LNCaP clone FGC (cell line): Measurements from ENCODE around the gene ANKRD53.
A peak's percentile ranks its signal among the peaks of the same experiment; 100 is the strongest.

Source experiments
- DNase-seq: peaks from one replicate; pipeline ENCODE4 v3.0.0-alpha.2; 2011; ENCODE audit warnings: low read depth
- H3K4me3 ChIP-seq: 2 replicates; pipeline ENCODE4 v1.5.1; 2011; ENCODE audit warnings: mild to moderate bottlenecking, low read depth, low read length, control low read depth
- CTCF ChIP-seq: IDR thresholded peaks from 2 replicates; pipeline ENCODE4 v1.5.1; 2012; ENCODE audit warnings: mild to moderate bottlenecking; ENCODE audit not compliant: control insufficient read depth, insufficient read depth; ENCODE audit errors: extremely low read depth

ANKRD53 gene

GRCh38 chr2:71023553-71024243 lies 45.3 kb downstream of the ANKRD53 start:
- H3K4me3 ChIP-seq, result 0 out of 2 replicates have a peak overlapping the region, but pooled peaks have one; percentile 15
- peak; percentile 46 for DNase-seq
- peak; percentile 36; the same call in 1 of the 2 replicates for TF ChIP-seq CTCF
